Glomerular endothelial cell (primary cell): ENCODE measurements around the gene CLIC5. TPM values are rescaled to one million over a fixed set of nuclear protein-coding genes. Genes with fewer than 3 reads are reported as not detected.

ENCODE experiments used
- DNase-seq: peaks from one replicate; pipeline ENCODE4 v3.0.0-alpha.2; 2011; ENCODE audit warnings: low read depth, low spot score; ENCODE audit errors: extremely low read depth
- total RNA-seq: library from RNA; depleted of rRNA; stranded (reverse); fragments of >200 nt; gene quantifications from 2 replicates; pipeline ENCODE4 v1.2.3, GENCODE V29; 2015

The CLIC5 gene
- total RNA-seq, 1 donor from 2014 or later: 0.12 TPM

DNA sequence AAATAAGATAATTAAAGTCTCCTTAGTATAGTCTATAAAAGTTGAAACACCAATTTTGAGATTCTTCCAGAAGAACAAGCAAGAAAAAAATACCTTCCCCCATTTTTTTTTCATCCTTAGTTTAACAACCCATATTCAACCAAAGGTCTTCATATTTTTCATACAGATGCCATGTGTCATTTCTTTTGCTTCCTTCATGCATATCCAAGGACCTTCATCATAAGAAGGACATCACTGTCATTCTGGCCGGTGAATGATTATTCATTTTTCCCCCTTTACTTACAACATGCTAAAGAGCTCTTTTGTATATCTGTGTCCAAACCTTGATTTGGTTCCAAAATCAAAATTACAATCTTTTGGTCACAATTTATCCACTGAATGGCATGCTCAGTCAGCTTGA, 21.3 kb upstream of the CLIC5 start:
- no peak for DNase-seq

DNA sequence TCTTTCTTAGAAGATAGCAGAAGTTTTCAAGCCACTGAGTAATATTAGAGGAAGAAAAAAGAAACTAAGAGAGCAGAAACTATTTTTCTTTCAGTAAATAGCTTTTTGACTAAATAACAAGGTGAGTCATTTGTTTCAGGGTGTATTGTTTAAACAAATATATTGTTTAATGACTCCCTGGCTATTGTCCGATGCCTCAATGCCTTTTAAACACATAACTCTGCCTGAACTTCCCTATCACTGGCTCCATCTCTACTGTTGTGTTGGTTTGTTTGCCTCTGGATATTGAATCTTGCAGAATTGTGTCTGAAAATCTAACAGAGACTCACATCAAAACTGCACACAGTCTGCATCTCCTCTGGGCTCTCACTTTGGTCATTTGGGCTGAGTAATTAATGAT, 19.6 kb upstream of the CLIC5 start:
- DNase-seq: no peak

DNA sequence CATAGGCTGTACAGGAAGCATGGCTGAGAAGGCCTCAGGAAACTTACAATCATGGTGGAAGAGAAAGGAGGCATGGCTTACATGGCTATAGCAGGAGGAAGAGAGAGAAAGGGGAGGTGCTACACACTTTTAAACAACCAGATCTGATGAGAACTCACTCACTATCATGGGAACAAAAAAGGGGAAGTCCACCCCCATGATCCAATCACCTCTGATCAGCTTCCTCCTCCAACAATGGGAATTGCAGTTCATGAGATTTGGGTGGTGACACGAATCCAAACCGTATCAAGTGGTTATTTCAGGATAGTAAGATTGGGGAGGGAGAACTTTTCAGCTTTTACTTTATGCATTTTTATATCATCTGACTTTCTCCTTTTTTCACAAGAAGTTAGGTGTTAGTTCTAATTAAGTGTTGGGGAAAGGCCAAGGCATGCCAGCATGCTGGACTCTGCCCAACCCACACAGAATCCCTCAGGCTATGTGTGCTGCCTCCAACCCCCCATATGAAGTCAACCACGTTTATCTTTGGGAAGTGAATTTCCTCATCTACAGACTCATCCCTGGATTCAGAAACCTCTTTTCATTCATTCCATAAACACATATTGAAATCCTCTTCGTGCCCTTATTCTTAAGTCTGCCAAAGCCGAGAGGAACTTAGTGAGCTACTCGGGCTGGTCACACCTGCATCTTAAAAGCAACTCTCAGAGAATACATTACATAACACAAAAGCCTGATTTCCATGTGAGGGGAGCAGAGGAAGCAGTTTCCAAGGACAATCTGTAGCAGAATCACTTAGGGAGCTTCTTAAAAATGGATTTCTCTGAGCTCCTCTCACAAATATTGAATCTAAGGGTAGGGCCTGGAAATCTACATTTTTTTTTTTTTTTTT, 16.7 kb upstream of the CLIC5 start:
- no peak for DNase-seq

DNA sequence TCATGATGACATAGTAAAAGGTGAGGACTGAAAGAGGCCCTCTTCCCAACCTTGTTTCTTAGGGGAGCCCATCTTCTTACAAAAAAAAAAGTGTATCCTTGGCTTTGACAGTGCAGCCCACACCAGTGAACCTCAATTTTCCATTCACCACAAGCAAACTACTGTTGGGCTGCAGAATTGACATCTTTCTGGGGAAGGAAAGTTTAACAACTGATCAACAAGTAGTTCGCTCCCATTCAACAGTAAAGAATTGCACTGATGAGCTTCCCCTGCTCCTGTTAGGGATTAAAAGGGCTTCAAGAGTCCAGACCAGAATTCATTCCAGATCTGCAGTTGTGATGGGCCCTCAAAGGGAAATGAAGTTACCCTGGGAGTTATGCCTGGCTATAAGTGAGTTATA, 13.9 kb upstream of the CLIC5 start:
- no peak for DNase-seq

DNA sequence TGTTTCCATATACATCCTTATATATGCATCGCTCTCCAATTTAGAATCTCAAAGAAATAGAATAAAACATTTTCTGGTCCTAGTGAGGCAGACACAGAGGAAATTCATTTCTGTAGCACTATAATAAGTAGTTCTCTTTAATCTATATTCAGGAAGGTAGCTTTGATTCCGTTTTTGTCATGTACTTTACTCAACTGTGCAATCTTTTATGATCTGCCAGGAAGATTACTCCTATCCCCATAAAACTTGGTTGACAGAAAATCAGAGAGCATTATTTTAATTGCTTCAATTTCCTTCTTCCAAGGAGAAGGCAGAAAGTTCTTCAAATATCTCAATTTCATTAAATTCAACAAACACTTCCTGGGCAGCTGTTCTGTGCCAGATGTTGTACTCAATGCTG, 10.6 kb upstream of the CLIC5 start:
- DNase-seq: no peak

DNA sequence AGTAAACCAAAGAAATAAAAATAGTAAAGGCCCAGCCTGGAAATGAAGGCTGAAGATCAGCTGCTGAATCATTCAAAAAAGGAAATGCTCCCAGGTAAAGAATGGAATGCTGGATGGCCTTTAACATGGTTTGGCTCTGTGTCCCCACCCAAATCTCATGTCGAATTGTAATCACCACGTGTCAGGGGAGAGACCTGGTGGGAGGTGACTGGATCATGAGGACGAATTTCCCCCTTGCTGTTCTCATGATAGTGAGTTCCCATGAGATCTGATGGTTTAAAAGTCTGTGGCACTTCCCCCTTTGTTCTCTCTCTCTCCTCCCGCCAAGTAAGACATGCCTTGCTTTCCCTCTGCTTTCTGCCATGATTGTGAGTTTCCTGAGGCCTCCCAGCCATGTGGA, 9.9 kb upstream of the CLIC5 start:
- DNase-seq: no peak

DNA sequence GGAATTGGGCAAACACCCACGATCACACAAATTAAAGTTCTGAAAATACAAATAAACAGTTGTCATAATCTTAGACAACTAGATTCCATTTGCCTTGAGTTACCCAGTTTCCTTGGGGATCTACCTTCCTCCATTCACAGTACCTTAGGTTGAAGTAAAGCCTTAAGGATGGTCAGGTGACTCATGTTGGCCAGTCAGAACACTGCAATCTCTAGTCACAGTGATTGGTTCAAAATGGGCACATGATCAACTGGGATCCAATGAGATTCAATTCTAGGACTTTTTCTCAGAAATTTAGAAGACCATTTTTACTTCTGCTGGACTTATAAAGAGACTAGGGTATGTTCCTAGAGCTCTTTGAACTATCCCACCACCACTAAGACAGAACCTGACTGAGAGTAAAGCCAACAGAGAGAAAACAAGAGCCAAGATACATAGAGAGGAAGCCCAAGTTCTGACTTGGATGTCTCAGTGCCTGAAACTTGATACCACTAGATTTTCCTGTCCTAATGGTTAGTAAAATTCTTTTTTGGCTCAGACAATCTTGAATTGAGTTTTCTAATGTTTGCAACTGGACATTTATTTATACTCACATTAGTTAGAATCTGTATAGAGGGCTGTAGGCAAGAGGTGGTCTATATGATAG, 8.6 kb upstream of the CLIC5 start:
- DNase-seq: no peak

DNA sequence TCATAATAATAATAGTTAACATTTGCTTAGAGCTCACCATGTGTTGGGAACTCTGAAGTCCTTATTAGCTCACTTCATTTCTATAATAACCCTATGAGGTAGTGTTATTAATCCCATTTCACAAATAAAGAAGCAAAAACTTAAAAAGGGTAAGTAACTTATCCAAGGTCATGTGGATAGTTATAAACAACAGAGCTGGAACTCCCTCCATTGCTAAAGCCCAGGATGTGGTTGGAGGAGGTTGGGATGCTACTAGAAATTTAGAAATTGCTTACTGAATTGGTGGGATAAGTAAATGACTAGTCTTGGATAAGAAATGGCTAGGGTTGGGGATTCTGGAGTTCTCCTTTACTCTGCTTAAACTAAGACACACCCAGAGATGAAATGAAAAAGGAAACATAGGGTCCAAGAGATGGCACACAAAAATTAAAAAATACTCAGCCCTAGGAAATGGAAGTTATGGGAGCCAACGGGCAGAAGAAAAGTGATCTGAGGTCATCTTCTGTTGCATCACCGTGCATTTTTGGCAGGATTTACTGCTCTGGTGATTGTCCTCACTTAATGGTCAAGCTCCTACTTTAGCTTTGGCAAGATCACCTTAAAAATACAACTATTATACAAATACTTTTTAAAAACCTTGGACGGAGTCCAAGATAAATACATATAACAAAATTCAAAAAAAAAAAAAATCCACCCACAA, 7.7 kb upstream of the CLIC5 start:
- no peak for DNase-seq

DNA sequence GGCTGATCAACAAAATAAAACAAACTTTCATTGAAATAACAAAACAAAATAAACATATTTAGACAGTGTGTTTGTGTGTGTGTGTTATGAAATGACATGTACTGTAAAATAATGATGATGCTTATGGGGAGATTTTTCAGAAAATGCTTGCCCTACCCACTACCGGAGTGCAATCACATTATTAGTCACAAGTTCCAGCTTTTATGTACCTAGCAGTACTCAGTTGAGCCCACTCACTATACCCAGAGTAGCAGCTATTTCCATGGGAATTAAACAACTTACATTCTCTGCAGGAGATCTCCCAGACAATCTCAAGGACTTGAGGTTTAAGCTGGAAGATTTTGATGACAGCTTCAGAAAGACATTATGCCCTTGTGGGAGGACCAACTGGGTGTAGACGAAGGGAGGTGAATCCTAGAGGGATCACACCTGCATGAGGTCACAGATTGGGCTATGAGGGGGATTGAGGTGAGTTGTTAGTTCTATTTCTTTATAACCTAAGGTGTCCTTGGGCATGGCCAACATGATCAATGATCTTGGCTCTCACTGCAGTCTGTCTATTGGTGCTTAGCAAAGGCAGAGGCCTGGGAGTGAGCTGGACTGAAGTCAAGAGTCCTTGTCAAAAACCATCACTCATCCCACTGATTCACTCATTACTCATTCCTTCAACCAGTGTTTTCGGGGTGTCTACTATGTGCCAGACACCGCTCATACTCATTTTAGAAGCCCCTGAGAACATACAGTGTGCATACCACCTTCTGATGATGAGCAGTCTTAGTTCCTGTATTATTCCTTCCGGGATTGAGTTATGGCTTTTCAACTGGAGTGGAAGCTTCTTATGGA, 6.7 kb upstream of the CLIC5 start:
- DNase-seq: no peak

DNA sequence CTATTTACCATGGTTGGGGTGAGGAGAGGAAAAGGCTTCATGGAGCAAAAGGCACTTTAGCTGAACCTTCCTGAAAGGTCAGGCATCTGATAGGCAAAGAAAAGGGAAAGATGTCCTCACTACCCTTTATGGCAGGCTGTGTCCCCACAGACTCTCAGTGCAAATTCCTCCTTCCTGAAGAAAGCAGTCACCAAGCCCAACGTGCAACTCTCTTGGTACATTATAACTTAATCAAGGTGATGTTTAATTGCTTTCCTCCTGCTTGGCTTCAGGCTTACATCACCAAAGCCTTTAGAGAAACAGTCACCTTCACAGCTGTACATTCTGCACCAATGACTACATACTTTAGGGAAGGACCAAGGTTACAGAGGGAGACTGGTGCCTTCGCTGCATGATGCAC, 2.1 kb upstream of the CLIC5 start:
- no peak for DNase-seq

DNA sequence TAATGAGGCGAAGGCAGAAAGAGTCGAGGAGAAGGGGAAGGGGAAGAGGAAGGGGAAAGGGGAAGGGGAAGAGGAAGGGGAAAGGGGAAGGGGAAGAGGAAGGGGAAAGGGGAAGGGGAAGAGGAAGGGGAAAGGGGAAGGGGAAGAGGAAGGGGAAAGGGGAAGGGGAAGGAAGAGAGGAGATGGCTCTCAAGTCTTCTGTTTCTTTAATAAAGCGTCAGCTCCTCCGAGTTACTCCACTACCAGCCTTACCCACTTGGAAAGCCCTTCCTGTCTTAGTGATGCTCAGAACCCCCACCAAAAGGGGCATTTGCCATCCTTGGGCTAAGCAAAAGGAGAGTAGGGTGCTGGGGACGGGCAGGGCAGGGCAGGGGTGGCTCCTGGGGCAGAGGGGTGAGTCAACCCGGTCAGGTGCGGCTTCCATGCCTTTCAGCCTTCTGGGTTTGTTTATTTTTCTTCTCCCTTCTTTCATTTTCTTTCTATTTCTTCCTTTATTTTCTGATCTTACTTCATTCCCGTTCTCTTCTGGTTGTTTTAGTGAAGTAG, 476 bp upstream of the CLIC5 start:
- DNase-seq: no peak

DNA sequence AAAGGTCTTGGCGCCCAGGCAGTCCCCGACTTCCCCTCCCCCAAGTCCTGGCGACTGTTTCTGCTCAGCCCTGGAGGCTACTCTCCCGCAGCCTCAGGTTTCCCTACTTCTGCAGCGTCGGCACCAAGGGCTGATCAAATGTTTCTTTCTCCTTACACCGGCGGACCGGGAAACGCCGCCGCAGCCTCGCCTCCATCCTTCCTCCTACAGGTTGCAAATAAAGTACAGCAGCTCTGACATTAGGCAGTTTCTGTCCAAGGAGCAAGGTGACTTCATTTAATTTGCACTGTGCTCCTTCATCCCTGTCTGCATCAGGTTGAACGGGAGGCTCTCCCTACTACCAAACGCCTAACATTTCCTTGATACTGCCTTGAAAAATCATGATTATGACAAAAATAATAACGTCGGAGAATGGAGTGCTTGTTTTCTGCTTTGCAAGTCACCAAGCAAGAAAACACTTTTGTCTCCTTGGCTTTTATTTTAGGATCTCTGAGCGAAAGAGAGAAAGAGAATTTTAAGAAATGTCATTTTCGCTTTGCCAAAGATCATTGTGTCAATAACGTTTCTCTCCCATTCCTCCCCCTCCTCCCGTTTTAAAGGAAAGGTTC, 1.0 kb downstream of the CLIC5 start:
- no peak for DNase-seq

DNA sequence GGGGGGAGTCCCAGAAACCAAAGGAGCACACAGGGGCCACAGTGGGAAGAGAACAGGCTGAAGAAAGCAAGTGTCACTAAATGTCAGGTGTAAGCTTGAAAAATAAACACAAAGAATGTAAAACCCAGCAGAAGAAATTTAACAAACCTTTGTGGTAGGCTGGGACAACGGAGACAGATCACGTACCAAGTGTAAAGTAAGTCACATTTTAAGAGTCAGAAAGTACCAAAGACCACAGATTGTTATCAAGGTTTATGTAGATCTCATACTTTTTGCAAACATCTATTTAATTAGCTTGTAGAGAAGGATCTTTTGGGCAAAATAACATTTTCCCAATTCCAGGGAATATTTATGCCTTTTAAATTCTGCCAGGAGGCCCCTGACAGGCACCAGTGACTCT, 1.6 kb downstream of the CLIC5 start:
- no peak for DNase-seq

DNA sequence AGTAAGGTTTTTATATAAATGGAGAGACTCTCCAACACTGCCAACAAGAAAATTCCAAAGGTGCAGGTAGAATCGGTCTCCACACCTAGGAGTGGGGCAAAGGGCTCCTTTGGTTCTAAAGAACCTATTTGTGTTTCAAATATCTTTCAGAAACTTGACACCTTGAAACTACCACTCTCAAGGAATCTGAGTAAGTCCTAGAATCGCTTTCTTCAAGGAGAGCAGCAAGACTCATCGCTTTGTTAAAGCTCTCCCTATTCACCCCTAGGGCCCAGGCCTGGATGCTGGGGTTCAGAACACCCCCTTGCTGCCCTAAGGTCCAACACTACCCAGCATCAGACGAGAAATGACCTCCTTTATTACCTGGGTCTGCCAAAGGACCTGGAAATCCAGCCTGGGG, 2.0 kb downstream of the CLIC5 start:
- no peak for DNase-seq

DNA sequence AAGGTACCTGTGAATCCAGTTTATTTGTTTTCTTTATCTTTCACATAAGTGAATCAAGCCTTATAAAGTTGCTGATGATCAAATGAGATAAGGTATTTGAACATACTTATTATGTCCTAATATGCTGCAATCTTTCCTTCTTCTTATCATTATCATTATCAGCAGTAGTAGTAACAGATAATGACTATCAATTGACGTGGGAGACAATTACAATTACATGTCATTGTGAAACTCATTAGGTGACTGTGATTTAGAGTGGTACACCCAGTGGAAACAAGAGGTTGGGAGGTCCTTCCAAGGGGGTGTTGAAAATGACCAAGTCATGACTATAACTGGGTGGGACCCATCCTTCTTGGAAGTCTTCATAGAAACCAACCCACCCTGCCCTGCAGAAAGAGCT, 2.8 kb downstream of the CLIC5 start:
- DNase-seq: no peak

DNA sequence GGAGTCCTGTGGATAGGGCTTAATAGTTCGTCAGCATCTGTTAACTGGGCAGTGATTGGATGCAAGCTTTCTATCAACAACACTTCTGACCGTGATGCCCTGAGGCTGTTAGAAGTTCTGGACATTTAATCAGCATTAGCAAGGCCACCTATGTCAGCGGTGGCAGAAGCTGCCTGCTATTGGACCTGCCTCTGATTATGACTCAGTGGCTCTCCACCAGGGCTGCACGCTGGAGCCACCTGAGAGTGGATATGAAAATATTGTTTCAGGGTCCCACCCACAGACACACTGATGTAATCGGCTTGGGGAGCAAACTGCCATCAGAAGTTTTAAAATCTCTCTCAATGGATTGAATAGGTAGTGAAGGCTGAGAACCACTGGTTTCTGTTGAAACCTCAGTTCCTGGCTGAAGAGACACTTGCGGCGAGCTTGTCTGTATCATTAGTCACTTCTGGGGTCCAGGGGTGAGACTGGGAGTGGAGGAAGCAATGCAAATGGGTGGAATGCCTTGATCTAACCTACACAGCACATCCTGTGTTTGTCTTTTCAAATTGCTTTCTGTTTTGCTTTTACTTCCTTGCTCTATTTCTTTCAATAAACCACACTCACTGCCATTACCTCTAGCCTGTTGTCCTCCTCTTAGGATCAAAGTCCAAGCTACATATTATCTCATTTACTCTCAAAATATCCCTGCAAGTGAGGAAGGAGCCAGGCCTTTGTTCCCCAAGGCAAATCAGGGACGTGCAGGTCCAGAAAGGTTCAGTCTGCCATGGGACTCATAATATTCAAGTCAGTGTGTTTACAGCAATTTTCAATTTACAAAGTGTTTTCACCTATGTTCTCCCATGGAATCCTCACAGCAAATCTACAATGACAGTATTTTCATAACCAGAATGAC, 4.2 kb downstream of the CLIC5 start:
- DNase-seq: no peak

DNA sequence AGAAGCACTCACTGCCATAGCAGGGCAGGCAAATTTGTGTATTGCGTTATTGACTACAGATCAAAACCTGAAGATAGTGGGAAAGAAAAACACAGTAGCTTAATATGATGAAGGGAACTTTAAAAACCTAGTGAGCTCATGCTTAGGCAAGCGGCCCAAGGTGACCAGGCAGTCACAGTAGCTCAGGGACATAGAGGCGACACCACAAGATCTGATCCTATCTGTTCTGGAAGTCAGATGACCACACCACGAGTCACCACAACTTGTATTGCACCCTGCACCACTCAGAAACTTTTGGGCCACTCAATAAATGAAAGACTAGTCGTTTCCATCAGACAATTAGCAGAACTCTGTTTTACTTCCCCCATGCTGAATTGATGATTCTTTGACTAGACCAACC, 4.9 kb downstream of the CLIC5 start:
- no peak for DNase-seq

DNA sequence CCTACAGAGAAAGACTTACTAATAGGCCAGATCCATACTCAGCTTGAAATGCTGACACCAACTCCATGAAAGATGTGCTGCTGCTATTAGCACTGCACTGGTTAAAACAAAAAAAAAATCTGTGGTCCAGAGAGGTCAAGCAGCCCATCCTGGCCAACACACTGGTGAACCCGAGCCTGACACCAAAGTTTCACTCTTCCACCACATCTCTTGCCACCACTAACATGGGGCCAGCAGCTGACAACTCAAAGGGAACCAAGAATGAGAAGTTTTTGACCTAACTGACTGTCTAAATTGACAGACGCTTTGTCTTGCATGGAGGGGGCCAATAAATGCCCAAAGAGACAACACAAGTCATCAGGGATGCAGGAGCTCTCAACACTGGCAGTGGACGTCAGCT, 5.4 kb downstream of the CLIC5 start:
- DNase-seq: no peak

DNA sequence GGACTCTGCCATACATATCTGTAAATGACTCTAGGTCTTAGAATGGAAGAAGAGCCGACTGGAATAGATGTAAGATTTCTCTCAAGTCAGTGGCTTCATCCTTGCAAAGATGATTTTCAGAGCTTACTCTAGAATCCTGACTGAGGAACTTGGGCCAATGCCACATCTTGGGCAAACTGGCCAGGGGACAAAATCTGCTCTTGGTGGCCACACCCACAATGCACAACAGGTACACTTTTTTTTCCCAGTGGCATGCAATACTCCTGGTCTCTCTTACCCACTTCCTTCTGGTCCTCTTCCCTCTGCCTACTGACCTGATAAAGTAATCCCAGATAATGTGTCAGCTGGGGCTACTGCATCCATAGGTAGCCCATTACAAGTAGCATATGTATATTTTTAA, 13.4 kb downstream of the CLIC5 start:
- no peak for DNase-seq
